K562 (cell line): Measurements from ENCODE around the gene SZT2. TPM values are rescaled to one million over a fixed set of nuclear protein-coding genes. Genes with fewer than 3 reads are reported as not detected.
A peak's percentile ranks its signal among the peaks of the same experiment; 100 is the strongest.

Experiments
- ATF7 ChIP-seq: fragments of 450-650 bp; IDR thresholded peaks from 2 replicates; pipeline ENCODE4 v1.7.1; 2014; ENCODE audit warnings: mild to moderate bottlenecking, moderate library complexity
- C11orf30 ChIP-seq: fragments of 450-650 bp; IDR thresholded peaks from 2 replicates; pipeline ENCODE4 v1.6.1; 2016; ENCODE audit warnings: low read depth, mild to moderate bottlenecking
- ETV1 ChIP-seq: fragments of 450-650 bp; conservative IDR thresholded peaks from 2 replicates; pipeline ENCODE4 v1.6.1; 2016; ENCODE audit warnings: missing genetic modification characterization, control low read depth, low read depth, missing compliant biosample characterization
- FIP1L1 ChIP-seq: fragments of 200-400 bp; formaldehyde crosslinking; IDR thresholded peaks from 2 replicates; pipeline ENCODE4 v1.6.1; 2018; ENCODE audit warnings: mild to moderate bottlenecking, low read depth, low read length; ENCODE audit not compliant: poor library complexity, severe bottlenecking
- FOSL1 ChIP-seq: fragments of 200-800 bp; sonication (Bioruptor generic); conservative IDR thresholded peaks from 2 replicates; pipeline ENCODE4 v1.6.1; 2016; ENCODE audit warnings: missing genetic modification characterization, missing compliant biosample characterization
- FUS ChIP-seq: fragments of 200-400 bp; formaldehyde crosslinking; optimal IDR thresholded peaks from 2 replicates; pipeline ENCODE3; 2017; ENCODE audit warnings: low read depth, low read length
- GABPA ChIP-seq: fragments of 200-800 bp; sonication (Bioruptor generic); conservative IDR thresholded peaks from 2 replicates; pipeline ENCODE4 v1.6.1; 2016; ENCODE audit warnings: low read depth, missing genetic modification characterization, missing compliant biosample characterization
- PHF21A ChIP-seq: fragments of 450-650 bp; IDR thresholded peaks from 2 replicates; pipeline ENCODE4 v1.6.1; 2017; ENCODE audit warnings: low read depth, borderline replicate concordance
- SP1 ChIP-seq: sonication (generic); formaldehyde crosslinking; IDR thresholded peaks from 2 replicates; pipeline ENCODE4 v1.8.1; 2022; ENCODE audit warnings: mild to moderate bottlenecking, missing genetic modification reagents
- TCF7L2 ChIP-seq: fragments of 150-350 bp; IDR thresholded peaks from 2 replicates; pipeline ENCODE4 v1.6.1; 2016; ENCODE audit warnings: low read depth, mild to moderate bottlenecking, low read length, moderate library complexity
- TRIM28 ChIP-seq: fragments of 450-650 bp; IDR thresholded peaks from 2 replicates; pipeline ENCODE4 v1.6.1; 2017
- ZNF197 ChIP-seq: fragments of 200-800 bp; sonication (Bioruptor generic); IDR thresholded peaks from 2 replicates; pipeline ENCODE4 v1.6.1; 2016; ENCODE audit warnings: low read depth, missing genetic modification characterization, missing compliant biosample characterization
- polyA plus RNA-seq, 8 experiments: library from polyadenylated mRNA; depleted of rRNA in 4 of 8; stranded (reverse) in 5 of 8; unstranded in 3 of 8; fragments of >200 nt; fragmentation: Nextera tagmentation in 2 of 8; fragmentation: Illumina TruSeq in 1 of 8; extraction: Ambion mirVana in 2 of 8; extraction: Trizol in 1 of 8; gene quantifications; 2 replicates each; pipeline versions ENCODE4 v1.2.1 to v1.2.3, GENCODE V29; 2011 to 2014; ENCODE audit warnings: inconsistent platforms in 1 of 8, missing spikeins in 1 of 8
- total RNA-seq, 7 experiments: library from RNA; depleted of rRNA in 6 of 7; stranded (reverse); fragments of >200 nt in 6 of 7; fragmentation: Illumina TruSeq in 2 of 7; extraction: Trizol in 2 of 7; gene quantifications; 2 replicates each; pipeline versions ENCODE4 v1.2.1 to v1.2.3, GENCODE V29; 2011 to 2021; ENCODE audit warnings: low replicate concordance in 1 of 7
- TF ChIP-seq, protein P1 (sequence below): fragments of 450-650 bp; IDR thresholded peaks from 2 replicates; pipeline ENCODE4 v1.6.1; 2017; ENCODE audit warnings: mild to moderate bottlenecking, moderate library complexity
- TF ChIP-seq, protein P2 (sequence below): fragments of 250-450 bp; sonication (Bioruptor Pico); IDR thresholded peaks from 2 replicates; pipeline ENCODE4 v1.4.0; 2020
- TF ChIP-seq, protein P3 (sequence below): conservative IDR thresholded peaks from 2 replicates; pipeline ENCODE4 v1.6.1; 2011; ENCODE audit warnings: low read depth, mild to moderate bottlenecking, low read length; ENCODE audit not compliant: control insufficient read depth

The SZT2 gene
- total and polyA plus RNA-seq, 9 of the 15 experiments (the other 6 are each of a cell fraction or from before 2014, with no cell fraction given): 0.88 to 31.0 (median 12.8) TPM

DNA sequence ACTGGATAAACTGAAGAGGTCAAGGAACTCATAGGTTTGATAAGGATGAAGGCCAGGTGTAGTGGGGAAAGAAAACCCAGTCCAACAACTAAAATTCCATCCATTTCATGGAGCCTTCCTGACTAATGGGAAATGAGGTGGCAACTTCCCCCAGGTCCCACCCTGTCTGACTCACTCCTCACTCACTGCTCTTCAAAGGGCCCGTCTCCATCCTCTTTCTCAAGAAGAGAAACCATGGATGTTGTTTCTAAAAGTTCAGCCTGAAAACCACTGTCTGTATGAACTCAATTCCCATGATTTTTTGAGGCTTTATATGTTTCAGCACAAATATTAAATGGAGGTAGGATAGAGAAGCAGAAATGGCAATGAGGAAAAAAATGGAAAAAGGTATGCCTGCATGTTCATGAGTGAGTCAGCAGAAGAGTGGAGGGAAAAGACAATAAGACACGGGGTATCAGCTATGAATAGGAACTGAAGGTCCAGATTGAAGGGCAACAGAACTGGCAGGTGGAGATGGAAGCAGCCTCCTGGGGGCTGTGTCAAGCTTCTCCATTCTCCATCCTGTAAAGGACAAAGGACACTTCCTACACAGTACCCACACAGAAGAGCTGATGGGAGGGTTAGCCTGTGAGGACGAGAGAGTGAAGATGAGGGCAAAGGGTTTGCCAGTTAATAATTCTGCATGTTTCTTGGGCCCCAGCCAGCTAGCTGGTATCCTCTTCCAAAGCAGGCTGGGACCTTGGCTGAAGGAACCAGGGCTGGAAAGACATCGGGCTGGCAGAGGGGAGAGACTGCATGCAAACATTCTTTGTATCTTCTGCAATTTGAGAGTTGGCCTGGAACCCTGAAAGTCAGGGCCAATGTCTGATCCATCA, 16.4 kb upstream of the SZT2 start (continued):
- TF ChIP-seq, protein P1, sequence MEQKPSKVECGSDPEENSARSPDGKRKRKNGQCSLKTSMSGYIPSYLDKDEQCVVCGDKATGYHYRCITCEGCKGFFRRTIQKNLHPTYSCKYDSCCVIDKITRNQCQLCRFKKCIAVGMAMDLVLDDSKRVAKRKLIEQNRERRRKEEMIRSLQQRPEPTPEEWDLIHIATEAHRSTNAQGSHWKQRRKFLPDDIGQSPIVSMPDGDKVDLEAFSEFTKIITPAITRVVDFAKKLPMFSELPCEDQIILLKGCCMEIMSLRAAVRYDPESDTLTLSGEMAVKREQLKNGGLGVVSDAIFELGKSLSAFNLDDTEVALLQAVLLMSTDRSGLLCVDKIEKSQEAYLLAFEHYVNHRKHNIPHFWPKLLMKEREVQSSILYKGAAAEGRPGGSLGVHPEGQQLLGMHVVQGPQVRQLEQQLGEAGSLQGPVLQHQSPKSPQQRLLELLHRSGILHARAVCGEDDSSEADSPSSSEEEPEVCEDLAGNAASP: no peak
- 0 out of 2 replicates have a peak, but pooled peaks have one; percentile 30 for TF ChIP-seq TCF7L2
- peak; percentile 96 for TF ChIP-seq FOSL1 (tag)
- TF ChIP-seq C11orf30: peak; percentile 78
- no peak for TF ChIP-seq ETV1
- TF ChIP-seq, protein P2, sequence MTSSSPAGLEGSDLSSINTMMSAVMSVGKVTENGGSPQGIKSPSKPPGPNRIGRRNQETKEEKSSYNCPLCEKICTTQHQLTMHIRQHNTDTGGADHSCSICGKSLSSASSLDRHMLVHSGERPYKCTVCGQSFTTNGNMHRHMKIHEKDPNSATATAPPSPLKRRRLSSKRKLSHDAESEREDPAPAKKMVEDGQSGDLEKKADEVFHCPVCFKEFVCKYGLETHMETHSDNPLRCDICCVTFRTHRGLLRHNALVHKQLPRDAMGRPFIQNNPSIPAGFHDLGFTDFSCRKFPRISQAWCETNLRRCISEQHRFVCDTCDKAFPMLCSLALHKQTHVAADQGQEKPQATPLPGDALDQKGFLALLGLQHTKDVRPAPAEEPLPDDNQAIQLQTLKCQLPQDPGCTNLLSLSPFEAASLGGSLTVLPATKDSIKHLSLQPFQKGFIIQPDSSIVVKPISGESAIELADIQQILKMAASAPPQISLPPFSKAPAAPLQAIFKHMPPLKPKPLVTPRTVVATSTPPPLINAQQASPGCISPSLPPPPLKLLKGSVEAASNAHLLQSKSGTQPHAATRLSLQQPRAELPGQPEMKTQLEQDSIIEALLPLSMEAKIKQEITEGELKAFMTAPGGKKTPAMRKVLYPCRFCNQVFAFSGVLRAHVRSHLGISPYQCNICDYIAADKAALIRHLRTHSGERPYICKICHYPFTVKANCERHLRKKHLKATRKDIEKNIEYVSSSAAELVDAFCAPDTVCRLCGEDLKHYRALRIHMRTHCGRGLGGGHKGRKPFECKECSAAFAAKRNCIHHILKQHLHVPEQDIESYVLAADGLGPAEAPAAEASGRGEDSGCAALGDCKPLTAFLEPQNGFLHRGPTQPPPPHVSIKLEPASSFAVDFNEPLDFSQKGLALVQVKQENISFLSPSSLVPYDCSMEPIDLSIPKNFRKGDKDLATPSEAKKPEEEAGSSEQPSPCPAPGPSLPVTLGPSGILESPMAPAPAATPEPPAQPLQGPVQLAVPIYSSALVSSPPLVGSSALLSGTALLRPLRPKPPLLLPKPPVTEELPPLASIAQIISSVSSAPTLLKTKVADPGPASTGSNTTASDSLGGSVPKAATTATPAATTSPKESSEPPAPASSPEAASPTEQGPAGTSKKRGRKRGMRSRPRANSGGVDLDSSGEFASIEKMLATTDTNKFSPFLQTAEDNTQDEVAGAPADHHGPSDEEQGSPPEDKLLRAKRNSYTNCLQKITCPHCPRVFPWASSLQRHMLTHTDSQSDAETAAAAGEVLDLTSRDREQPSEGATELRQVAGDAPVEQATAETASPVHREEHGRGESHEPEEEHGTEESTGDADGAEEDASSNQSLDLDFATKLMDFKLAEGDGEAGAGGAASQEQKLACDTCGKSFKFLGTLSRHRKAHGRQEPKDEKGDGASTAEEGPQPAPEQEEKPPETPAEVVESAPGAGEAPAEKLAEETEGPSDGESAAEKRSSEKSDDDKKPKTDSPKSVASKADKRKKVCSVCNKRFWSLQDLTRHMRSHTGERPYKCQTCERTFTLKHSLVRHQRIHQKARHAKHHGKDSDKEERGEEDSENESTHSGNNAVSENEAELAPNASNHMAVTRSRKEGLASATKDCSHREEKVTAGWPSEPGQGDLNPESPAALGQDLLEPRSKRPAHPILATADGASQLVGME (CRISPR knock-in tag): no peak
- no peak for TF ChIP-seq ATF7
- TF ChIP-seq GABPA (tag): no peak
- TF ChIP-seq FUS: no peak
- TF ChIP-seq FIP1L1: no peak
- peak; percentile 82; the same call in 1 of the 2 replicates for TF ChIP-seq PHF21A
- no peak for TF ChIP-seq SP1 (CRISPR knock-in tag)
- TF ChIP-seq, protein P3, sequence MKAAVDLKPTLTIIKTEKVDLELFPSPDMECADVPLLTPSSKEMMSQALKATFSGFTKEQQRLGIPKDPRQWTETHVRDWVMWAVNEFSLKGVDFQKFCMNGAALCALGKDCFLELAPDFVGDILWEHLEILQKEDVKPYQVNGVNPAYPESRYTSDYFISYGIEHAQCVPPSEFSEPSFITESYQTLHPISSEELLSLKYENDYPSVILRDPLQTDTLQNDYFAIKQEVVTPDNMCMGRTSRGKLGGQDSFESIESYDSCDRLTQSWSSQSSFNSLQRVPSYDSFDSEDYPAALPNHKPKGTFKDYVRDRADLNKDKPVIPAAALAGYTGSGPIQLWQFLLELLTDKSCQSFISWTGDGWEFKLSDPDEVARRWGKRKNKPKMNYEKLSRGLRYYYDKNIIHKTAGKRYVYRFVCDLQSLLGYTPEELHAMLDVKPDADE: no peak
- TF ChIP-seq ZNF197 (CRISPR knock-in tag): no peak
- no peak for TF ChIP-seq TRIM28
- TF ChIP-seq, all 486 proteins: peak for 15
